GM12892 (cell line): ENCODE data around the gene ZNF446.

ENCODE experiments used
- POLR2A ChIP-seq: IDR thresholded peaks from 2 replicates; pipeline ENCODE4 v1.6.1; 2011; ENCODE audit warnings: low read depth, low read length, control low read depth
- POLR2AphosphoS5 ChIP-seq: IDR thresholded peaks from 2 replicates; pipeline ENCODE4 v1.6.1; 2011; ENCODE audit warnings: low read depth, low read length, control low read depth
- TAF1 ChIP-seq: IDR thresholded peaks from 2 replicates; pipeline ENCODE4 v1.6.1; 2011; ENCODE audit warnings: low read depth, mild to moderate bottlenecking, control low read depth, low read length, borderline replicate concordance

DNA sequence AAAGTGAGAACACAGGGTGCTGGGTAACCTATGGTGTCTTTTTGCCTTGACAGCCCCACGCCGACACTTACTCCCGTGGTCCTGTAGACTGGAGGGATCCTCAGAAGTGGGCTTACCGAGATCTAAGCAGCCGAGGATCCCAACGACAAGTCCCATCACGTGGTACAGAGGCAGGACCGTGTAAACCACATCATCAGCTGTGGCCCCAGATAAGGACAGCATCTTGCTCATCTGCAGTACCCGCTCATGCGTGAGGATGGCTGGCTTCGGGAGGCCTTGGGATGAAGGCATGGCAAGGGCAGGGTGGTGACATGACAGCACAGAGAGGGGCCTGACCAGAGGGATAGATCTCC is 33.6 kb downstream of the ZNF446 start:
- no peak for TF ChIP-seq POLR2A
- TF ChIP-seq POLR2AphosphoS5 = no peak
- TF ChIP-seq TAF1 = no peak
